ENCODE measurements around the gene PIP5K1B.

DNA sequence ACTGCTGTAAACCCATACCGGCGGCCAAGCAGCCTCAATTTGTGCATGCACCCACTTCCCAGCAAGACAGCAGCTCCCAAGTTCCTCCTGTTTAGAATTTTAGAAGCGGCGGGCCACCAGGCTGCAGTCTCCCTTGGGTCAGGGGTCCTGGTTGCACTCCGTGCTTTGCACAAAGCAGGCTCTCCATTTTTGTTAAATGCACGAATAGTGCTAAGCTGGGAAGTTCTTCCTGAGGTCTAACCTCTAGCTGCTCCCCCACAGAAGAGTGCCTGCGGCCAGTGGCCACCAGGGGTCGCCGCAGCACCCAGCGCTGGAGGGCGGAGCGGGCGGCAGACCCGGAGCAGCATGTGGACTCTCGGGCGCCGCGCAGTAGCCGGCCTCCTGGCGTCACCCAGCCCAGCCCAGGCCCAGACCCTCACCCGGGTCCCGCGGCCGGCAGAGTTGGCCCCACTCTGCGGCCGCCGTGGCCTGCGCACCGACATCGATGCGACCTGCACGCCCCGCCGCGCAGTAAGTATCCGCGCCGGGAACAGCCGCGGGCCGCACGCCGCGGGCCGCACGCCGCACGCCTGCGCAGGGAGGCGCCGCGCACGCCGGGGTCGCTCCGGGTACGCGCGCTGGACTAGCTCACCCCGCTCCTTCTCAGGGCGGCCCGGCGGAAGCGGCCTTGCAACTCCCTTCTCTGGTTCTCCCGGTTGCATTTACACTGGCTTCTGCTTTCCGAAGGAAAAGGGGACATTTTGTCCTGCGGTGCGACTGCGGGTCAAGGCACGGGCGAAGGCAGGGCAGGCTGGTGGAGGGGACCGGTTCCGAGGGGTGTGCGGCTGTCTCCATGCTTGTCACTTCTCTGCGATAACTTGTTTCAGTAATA lies 330.6 kb downstream of the PIP5K1B start, which contains the start of gene FXN:
- TF ChIP-seq, protein P1, sequence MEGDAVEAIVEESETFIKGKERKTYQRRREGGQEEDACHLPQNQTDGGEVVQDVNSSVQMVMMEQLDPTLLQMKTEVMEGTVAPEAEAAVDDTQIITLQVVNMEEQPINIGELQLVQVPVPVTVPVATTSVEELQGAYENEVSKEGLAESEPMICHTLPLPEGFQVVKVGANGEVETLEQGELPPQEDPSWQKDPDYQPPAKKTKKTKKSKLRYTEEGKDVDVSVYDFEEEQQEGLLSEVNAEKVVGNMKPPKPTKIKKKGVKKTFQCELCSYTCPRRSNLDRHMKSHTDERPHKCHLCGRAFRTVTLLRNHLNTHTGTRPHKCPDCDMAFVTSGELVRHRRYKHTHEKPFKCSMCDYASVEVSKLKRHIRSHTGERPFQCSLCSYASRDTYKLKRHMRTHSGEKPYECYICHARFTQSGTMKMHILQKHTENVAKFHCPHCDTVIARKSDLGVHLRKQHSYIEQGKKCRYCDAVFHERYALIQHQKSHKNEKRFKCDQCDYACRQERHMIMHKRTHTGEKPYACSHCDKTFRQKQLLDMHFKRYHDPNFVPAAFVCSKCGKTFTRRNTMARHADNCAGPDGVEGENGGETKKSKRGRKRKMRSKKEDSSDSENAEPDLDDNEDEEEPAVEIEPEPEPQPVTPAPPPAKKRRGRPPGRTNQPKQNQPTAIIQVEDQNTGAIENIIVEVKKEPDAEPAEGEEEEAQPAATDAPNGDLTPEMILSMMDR (IDR thresholded peaks at IDR 0.05; ENCODE audit: low read length) = peak; percentile 98
- TF ChIP-seq EZH2 (IDR thresholded peaks at IDR 0.05; ENCODE audit: borderline replicate concordance, low read length) = no peak
